Progenitor cell of endocrine pancreas (in vitro differentiated cells): ENCODE data around the gene ATP23. TPM values are rescaled to one million over a fixed set of nuclear protein-coding genes. Genes with fewer than 3 reads are reported as not detected.

Source experiments
- DNase-seq: peaks from one replicate; pipeline ENCODE4 v3.0.0; 2021; ENCODE audit warnings: low spot score; ENCODE audit not compliant: unreplicated experiment
- H3K27ac Mint-ChIP-seq: 2 replicates; pipeline ENCODE4 v1.8.0; 2021; ENCODE audit warnings: mild to moderate bottlenecking, moderate library complexity, mixed read lengths
- H3K27me3 Mint-ChIP-seq: 2 replicates; pipeline ENCODE4 v1.8.0; 2021; ENCODE audit warnings: mixed read lengths
- H3K36me3 Mint-ChIP-seq: 2 replicates; pipeline ENCODE4 v1.8.0; 2022; ENCODE audit warnings: mixed read lengths; ENCODE audit not compliant: insufficient read depth
- H3K4me1 Mint-ChIP-seq: 2 replicates; pipeline ENCODE4 v1.8.0; 2021; ENCODE audit warnings: low read depth, mixed read lengths
- H3K4me3 Mint-ChIP-seq: 2 replicates; pipeline ENCODE4 v1.8.0; 2021; ENCODE audit warnings: low read depth, mild to moderate bottlenecking, moderate library complexity, mixed read lengths
- H3K9me3 Mint-ChIP-seq: 2 replicates; pipeline ENCODE4 v1.8.0; 2021; ENCODE audit warnings: low read depth, mixed read lengths
- total RNA-seq: library from RNA; stranded (reverse); gene quantifications from 2 replicates; pipeline ENCODE4 v1.2.1, GENCODE V29; 2021
- TF ChIP-seq, protein P1 (sequence below): fragments of 200-600 bp; sonication (generic); IDR thresholded peaks from one replicate; pipeline ENCODE4 v1.5.0; 2021; ENCODE audit warnings: antibody characterized with exemption, mild to moderate bottlenecking; ENCODE audit not compliant: unreplicated experiment

The ATP23 gene
- total RNA-seq, 1 donor from 2014 or later = 6.0 TPM

DNA sequence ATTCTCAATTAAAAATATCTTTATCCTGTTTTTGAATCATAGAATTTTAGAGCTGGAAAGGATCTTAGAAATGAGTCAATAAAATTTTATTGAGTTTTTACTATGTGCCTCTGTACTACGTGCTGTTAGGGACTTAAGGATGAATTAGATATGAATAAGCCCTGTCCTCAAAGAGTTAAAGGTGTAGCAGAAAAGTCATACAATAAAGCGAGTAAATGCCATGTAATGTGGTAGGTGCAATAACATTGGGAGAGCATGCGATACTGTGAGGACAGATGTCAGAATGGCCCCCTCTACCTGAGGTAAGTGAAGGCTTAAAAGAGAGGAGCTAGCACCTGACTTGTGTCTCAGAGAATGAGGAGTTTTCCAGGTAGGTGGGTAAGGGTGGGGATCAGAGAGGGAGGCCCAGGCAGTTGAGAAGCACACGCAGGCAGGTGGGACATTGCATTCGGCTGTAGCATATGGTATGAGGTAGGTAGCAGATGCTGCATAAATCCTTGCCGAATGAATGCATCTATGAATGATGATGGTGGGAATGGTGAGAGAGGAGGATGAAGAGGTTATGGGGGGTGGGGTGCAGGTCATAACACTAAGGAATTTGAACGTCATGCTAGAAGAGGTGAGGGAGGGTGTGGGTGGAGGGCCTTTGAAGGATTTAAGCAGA is 35.4 kb upstream of the ATP23 start:
- peaks cover 32% of the 10 kb centered on the region for H3K27me3 Mint-ChIP-seq
- peaks cover 11% of the 10 kb centered on the region for H3K4me1 Mint-ChIP-seq
- no peak for DNase-seq
- no peaks in the 10 kb centered on the region for H3K36me3 Mint-ChIP-seq
- H3K27ac Mint-ChIP-seq = no peak overlapping the region
- H3K4me3 Mint-ChIP-seq = no peak overlapping the region
- TF ChIP-seq, protein P1, sequence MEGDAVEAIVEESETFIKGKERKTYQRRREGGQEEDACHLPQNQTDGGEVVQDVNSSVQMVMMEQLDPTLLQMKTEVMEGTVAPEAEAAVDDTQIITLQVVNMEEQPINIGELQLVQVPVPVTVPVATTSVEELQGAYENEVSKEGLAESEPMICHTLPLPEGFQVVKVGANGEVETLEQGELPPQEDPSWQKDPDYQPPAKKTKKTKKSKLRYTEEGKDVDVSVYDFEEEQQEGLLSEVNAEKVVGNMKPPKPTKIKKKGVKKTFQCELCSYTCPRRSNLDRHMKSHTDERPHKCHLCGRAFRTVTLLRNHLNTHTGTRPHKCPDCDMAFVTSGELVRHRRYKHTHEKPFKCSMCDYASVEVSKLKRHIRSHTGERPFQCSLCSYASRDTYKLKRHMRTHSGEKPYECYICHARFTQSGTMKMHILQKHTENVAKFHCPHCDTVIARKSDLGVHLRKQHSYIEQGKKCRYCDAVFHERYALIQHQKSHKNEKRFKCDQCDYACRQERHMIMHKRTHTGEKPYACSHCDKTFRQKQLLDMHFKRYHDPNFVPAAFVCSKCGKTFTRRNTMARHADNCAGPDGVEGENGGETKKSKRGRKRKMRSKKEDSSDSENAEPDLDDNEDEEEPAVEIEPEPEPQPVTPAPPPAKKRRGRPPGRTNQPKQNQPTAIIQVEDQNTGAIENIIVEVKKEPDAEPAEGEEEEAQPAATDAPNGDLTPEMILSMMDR = no peak
- no peaks in the 10 kb centered on the region for H3K9me3 Mint-ChIP-seq

DNA sequence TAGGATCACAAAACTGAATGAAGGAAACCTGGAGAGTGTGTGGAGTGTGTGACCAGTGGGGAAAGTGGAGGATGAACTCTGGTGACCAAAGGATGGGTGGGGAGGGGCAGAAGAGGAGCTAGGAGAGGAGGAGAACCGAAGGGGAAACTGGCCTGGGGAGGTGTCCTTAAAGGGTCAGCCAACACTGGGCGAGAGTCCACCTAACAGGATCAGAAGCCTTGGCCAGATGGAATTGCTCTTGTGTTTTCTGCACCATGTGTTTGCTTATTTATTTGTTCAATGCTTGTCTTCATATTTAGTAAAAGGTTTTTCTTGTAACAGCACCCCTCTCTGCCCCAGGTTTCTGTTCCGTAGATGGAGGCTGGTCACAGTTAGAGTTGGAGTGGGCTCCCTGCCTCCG is 34.5 kb upstream of the ATP23 start:
- no peak for DNase-seq
- Mint-ChIP-seq H3K36me3 (no peaks in the 10 kb centered on the region), H3K4me3 (no peak overlapping the region), H3K4me1 (peaks cover 11% of the 10 kb centered on the region), H3K27me3 (peaks cover 35% of the 10 kb centered on the region), H3K27ac (no peak overlapping the region), H3K9me3 (no peaks in the 10 kb centered on the region)
- TF ChIP-seq, protein P1 = no peak

DNA sequence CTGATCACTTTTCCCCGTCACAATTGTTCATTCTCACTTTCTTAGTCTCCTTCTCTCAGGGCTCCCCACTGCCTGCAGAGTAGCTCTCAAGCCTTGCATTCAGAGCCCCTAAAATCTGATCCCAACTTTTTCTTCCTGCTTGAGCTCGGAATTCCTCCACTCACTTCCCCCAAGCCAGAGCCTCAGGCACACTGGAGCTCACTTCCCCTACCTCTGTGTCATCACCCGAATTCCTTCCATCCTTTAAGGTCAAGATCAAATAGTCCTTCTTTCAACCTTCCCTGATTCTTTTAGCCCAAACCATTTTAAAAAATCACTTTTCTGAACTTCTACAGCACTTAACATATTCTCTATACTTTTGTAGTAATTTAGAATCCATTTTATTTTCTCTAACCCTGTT is 34.1 kb upstream of the ATP23 start:
- no peak overlapping the region for H3K4me3 Mint-ChIP-seq
- H3K36me3 Mint-ChIP-seq = no peaks in the 10 kb centered on the region
- TF ChIP-seq, protein P1 = no peak

DNA sequence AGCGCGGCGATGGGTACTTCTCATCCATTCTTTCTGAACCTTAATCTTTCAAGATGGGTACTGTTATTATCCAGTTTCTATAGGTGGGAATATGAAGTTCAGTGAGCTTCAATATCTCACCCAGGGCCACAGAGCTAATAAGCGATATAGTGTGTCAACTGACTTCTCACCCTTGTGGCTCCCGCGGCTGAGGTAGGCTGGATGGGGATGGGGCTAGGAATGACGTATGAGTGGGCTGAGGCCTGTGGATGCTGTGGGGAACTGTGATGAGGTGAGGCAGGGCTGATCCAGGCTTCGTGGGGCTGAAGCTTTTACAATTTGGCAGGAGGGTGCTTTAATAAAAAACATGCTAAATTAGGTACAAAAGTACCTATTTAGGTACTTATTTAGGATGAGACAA is 32.9 kb upstream of the ATP23 start:
- Mint-ChIP-seq H3K27me3 (peaks cover 38% of the 10 kb centered on the region), H3K4me3 (no peak overlapping the region), H3K27ac (no peak overlapping the region), H3K9me3 (no peaks in the 10 kb centered on the region), H3K4me1 (peaks cover 2% of the 10 kb centered on the region), H3K36me3 (no peaks in the 10 kb centered on the region)
- DNase-seq = no peak
- TF ChIP-seq, protein P1 = no peak

More for the DNA sequence above, 34.1 kb upstream of the ATP23 start:
- peaks cover 35% of the 10 kb centered on the region for H3K27me3 Mint-ChIP-seq
- H3K9me3 Mint-ChIP-seq = no peaks in the 10 kb centered on the region
- H3K4me1 Mint-ChIP-seq = peaks cover 7% of the 10 kb centered on the region
- no peak overlapping the region for H3K27ac Mint-ChIP-seq
- DNase-seq = no peak

DNA sequence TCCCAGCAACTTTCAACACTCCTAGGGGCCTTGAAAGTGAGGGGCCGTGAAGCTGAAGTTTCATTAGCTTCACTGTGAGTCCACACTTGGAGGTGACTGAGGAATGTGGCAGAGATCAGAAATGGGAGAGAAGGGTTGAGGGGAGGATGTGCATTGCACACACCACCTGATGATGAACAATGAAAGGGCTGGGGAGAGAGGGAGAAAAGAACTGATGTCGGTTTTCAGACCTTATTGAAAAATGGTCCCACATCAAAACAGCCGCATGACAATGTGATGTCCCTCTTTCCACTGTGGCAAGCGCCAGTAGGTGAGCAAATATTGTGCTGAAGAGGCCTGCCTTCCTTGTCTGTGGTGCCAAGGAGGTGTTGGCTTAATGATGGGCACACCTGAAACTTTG is 32.3 kb upstream of the ATP23 start:
- peaks cover 38% of the 10 kb centered on the region for H3K27me3 Mint-ChIP-seq
- TF ChIP-seq, protein P1 = no peak
- no peaks in the 10 kb centered on the region for H3K9me3 Mint-ChIP-seq
- no peak overlapping the region for H3K27ac Mint-ChIP-seq
- no peaks in the 10 kb centered on the region for H3K36me3 Mint-ChIP-seq
- H3K4me1 Mint-ChIP-seq = peaks cover 2% of the 10 kb centered on the region
- H3K4me3 Mint-ChIP-seq = no peak overlapping the region
- DNase-seq = no peak
